ENCODE results near the gene EMC7.
"Not testable (repeated sequence)": the region's sequence is repeated elsewhere in the genome, so short reads cannot be mapped to it uniquely, and the experiment has no call there.

The EMC7 gene

DNA sequence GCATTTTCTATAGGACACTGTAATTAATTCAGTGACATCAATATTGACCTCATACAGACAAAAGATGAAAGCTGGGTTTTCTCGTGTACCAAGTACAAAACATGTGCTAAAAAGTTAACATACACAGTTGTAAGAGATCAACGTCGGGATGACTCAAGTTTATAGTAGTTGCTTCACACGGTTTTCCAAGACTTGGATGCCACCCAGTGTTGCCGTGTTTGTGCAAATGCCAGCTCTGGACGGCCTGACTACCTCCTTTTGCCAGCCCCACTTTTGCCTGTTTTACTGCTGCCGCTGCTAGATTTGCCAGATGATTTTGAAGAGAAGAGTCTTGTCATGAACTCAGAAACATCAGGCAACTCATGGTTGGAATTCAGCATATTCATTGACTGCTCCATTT is 17.6 kb downstream of the EMC7 start:
- DNase-seq = no peak

DNA sequence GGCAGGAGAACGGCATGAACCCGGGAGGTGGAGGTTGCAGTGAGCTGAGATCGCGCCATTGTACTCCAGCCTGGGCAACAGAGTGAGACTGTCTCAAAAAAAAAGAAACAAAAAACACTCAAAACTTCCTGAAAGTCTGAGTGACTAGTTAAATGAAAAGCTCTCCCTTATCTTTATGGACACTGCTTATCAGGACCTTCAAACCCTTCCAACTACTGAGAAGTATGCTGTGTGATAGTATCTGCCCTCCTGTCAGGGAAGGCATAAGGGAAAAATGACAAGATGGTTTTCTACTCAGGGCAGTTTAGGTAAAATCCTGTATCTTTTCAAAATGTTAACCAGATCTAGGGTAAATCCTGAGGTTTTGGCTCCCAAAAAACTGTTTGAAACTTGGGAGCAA is 21.8 kb downstream of the EMC7 start:
- DNase-seq = no peak

DNA sequence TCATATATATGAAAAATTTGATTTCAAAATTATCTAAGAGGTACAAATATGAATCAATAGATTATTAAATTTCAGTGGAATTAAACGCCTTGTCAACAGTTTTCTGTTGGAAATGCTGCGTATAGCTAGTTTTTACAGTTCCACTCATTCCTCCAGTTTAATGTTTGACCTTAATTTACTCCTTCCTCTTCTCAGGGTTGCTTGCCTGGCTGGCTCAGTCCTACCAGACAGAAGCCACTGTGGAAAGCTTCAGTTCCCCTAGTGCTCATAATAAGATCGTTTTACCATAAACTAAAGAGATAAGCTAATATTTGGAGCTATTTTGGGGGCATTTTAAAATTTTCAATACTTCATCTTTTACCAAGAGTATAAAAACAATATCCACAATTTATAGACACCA is 22.8 kb downstream of the EMC7 start:
- no peak for DNase-seq

DNA sequence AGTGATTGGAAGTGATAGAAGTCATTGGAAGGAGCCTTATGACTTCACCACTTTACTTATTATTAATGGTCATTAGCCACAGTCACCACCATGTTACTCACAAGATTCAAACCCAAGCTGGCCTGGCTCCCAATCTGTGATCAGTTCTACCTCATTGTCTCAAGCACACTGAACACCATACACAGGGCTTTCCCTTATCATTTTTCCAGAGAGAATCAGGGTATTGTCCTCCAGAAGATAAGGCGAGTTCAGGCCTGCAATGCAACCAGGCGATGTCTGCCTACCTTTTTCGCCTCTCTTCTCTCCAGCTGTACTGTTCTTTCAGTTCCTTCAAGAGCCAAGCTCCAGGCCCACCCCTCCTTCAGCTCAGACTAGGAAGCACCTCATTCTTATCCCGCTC is 24.9 kb downstream of the EMC7 start:
- no peak for DNase-seq

DNA sequence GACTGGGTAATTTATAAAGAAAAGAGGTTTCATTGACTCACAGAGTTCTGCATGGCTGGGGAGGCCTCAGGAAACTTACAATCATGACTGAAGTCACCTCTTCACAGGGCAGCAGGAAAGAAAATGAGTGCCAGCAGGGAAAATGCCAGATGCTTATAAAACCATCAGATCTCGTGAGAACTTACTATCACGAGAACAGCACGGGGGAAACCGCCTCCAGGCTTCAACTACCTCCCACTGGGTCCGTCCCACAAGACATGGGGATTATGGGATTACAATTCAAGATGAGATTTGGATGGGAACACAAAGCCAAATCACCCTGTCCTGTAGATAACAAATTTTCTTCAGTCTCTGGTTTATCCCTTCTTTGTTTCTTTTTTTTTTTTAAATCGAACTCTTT is 31.7 kb downstream of the EMC7 start:
- no peak for DNase-seq

DNA sequence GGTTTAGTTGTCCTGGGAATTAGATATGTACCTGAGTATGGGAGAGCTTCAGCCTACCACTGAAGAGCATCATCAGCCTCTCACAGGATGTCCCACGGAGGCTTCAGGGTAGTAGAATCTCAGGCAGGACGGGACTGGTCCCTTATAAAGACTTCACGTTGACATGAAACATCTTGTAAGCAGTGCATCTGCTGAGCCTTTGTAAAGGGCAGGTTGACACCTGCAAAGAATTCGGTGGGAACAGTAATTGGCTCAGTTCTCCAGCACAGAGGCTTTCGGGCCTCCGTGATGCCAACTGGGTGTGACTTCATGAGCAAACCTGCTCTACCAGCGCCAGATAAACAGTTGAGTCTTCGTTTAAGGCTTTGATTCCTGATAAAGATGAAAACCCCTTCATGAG is 35.7 kb downstream of the EMC7 start:
- no peak for DNase-seq

DNA sequence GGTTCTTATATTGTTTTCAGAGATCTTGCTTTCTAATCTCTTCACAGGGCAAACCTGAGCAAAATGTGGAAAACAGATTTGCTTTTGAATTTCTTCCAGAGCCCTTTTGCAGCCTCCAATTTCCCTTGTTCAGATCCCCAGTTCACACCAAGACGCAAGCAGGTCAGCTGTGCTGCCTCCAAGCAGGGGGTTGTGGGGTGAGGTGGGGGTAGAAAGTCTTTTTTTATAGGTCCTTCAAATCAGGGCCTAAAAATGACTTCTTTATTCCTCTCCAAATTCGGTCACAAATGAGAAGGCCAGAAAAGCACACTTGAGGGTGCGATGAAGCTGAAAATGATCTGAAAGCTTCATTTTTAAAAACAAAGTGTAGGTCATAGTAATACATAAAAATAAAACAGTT is 36.4 kb downstream of the EMC7 start:
- no peak for DNase-seq

DNA sequence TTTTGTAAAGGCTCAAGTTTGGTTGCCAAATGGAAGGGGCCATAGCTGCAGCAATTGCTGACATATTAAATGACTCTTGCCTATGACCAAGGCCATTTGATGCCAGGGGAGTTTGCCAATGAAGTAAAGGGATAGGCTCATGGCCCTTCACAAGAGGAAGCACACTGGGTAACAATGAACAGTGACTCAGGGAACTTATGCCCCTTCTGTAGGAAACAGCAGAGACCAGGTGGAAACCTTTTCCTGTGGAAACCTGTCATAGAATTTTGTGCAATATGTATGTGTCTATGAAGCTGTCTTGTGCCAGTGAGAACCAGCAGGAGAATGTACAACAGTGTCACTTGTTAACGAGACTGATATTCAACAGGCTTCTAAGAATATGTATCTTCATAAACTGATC is 37.2 kb downstream of the EMC7 start:
- DNase-seq = no peak

DNA sequence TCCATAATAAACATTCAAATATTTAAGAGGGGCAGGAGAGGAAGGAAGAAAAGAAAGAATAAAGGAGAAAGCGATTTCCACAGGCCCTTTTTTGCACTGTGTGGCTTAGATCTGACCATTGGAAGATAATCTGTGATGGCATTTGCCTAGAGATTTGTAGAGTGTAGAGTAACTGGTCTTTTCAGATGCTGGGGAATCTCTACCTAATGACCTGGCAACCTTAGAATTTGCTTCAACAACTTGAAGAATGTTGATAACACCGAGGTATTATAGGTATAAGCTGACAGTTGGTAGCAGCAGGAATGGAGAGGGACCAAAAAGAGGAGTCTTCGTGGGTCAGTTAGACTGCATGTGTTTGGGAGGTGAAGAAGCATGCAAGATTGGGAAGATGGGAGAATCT is 41.7 kb downstream of the EMC7 start:
- no peak for DNase-seq

DNA sequence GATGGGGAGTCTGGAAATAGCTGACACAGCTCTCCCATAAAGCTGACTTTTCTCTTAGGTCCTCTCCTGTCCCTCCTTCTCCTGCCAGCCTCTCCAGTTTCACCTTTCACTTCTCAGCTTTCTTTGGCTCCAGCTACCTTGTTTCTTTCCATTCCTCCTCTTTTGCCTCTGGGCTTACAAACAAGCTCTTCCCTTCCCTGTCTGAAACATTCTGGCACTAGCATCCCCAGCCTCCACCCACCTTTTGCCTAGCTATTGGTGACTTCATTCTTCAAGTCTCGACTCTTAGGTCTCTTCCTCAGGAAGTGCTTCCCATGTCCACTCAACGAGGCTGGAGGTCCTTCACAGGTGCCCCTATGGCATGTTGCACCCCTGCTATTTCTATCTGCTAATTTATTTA is 42.2 kb downstream of the EMC7 start:
- no peak for DNase-seq

DNA sequence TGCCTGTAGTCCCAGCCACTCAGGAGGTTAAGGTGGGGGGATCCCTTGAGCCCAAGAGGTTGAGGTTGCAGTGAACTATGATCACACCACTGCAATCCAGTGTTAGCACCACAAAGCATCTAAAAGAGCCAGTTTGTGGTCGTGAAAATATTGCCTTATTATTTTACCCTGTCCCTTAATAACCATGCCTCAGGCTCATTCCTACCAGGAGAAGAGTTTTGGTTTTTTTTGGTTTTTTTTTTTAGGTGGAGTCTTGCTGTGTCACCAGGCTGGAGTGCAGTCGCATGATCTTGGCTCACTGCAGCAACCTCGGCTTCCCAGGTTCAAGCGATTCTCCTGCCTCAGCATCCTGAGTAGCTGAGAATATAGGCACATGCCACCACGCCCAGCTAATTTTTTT is 44.8 kb downstream of the EMC7 start:
- no peak for DNase-seq

DNA sequence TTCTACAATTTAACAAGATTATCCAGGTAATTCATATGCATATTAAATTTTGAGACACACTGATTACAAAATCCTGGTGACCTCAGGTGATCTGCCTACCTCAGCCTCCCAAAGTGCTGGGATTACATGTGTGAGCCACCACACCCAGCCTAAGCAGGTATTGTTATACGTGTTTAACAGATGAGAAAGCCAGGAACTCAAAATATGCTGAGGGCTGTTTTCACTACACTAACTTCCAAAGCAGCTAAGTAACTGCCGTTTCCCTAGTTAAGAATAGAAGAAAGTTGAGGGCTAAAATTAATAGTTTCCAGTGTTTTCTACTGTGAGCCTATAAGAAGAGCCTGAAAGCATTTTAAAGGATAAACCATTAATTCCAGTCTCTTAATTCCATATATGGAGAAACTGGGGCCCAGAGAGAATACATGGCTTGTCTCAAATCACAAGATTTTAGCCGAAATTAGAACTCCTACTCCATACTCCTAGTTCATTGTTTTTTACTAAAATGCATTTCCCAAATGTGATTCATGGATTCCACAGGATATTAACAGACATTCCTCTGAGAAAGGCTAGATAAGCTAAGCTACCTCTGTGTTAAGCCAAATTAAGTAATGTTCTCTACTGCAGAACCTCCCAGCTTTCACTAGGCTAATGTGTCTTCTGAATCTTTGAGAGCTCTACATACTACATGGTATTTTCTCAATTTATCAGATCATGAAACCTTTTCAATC is 45.6 kb downstream of the EMC7 start:
- DNase-seq = no peak

DNA sequence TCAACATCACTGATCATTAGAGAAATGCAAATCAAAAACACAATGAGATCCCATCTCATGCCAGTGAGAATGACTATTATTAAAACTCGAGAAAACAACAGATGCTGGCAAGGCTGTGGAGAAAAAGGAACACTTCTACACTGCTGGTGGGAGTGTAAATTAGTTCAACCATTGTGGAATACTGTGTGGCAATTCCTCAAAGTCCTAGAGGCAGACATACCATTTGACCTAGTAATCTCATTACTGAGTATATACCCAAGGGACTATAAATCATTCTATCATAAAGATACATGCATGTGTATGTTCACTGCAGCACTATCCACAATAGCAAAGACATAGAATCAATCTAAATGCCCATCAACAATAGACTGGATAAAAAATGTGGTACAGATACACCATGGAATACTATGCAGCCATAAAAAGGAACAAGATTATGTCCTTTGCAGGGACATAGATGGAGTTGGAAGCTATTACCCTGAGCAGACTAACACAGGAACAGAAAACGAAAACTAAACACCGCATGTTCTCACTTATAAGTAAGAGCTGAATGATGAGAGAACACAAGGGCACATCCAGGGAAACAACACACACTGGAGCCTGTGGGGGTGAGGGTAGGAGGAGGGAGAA is 47.5 kb downstream of the EMC7 start:
- DNase-seq = no peak

DNA sequence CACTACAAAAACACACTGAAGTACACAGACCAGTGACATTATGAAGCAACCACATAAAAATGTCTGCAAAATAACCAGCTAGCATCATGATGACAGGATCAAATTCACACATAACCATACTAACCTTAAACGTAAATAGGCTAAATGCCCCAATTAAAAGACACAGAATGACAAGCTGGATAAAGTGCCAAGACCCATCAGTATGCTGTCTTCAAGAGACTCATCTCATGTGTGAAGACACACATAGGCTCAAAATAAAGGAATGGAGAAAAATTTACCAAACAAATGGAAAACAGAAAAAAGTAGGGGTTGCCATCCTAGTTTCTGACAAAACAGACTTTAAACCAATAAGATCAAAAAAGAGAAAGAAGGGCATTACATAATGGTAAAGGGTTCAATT is 51.3 kb downstream of the EMC7 start:
- not testable (repeated sequence) for DNase-seq

DNA sequence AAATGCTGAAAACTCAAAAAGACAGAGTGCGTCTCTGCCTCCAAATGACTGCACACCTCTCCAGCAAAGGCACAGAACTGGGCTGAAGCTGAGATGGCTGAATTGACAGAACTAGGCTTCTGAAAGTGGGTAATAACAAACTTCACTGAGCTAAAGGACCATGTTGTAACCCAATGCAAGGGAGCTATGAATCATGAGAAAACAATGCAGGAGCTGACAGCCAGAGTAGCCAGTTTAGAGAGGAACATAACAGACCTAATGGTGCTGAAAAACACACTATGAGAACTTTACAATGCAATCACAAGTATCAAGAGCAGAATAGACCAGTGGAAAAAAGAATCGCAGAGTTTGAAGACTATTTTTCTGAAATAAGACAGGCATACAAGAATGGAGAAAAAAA is 52.5 kb downstream of the EMC7 start:
- DNase-seq = no peak

DNA sequence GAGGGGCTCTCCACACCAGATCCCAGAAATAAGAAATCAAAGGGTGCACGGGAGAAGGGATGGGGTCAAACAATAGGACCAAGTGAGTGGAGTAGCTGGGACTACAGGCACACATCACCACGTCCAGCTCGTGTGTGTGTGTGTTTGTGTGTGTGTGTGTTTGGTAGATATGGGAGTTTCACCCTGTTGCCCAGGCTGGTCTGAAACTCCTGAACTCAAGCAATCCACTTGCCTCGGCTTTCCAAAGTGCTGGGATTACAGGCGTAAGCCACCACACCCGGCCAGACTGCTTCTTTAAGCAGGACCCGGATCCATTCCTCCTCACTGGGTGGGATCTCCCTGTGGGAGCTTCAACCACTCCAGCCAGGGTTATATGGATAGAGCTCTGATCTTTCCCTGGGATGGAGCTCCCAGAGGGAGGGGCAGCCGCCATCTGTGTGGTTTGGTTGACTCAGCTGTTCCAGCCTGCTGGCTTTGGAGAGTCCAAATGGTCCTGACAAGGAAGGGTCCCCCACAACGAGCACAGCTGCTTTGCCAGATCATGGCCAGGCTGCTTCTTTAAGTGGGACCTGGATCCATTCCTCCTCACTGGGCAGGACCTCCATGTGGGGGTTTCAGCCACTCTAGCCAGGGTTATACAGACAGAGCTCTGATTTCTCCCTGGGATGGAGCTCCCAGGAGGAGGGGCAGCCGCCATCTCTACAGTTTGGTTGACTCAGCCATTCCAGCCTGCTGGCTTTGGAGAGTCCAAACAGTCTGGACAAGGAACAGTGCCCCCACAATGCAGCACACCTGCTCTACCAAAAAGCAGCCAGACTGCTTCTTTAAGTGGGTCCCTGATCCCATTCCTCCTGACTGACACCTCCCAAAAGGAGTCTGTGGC is 53.5 kb downstream of the EMC7 start:
- DNase-seq = no peak

DNA sequence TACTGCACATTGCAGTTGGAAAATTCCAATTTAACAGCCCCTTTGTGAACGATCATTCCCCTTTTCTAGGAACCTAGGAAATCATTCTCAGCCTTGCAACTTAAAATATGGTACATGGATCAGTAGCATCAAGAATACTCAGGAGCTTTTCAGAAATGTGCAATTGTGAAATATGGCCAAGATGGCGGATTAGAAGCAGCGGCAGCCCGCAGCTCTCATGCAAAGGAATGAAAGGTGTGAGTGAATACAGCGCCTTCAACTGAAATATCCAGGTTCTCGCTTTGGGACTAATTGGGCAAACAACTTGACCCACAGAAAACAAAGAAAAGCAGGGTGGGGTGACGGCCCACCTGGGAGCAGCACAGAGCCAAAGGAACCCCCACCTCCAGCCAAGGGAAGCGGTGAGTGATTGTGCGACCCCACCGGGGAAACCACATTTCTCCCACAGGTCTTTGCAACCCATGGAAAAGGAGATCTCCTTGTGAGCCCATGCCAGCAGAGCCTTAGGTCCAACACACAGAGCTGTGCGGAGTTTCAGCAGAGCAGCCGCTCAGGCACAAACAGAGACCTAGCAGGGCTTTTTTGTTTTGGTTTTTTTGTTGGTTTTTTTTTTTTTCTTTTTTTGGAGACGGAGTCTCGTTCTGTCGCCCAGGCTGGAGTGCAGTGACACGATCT is 55.1 kb downstream of the EMC7 start:
- DNase-seq = no peak

DNA sequence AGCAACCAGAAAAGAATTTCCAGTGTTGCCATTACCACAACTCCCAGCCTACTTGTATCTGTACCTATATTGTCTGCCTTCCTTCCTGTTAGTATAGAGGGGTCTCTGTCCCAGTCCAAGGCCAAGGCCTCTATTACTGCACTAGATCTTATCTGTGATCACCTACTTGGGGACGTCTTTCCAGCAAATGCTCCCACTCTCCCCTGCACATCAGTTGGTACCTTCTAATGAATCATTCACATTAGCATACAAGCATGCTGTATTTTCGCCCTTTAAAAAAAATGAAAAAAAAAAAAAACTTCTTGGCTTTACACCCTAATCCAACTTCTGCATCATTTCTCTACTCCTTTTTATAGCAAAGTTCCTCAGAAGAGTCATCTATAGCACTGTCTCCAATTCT is 57.8 kb downstream of the EMC7 start:
- DNase-seq = no peak

DNA sequence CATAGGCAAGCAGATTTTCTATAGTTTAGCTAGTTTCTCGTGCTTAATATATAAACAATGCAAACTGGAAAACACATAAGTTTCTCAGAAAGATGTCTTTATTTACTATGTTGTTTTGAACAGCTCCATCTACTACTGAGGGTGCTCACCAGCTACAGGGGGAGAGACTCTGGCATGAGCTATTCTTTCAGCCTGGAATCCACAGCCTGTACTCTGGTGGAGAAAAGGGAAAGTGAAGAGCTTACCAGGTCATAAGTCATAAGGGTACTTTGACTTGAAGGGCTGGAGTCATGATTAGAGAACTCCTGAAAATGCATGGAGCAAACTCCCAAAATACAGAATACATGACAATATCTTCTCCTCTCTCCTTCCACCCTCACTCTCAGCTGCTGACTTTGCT is 58.3 kb downstream of the EMC7 start:
- DNase-seq = no peak

DNA sequence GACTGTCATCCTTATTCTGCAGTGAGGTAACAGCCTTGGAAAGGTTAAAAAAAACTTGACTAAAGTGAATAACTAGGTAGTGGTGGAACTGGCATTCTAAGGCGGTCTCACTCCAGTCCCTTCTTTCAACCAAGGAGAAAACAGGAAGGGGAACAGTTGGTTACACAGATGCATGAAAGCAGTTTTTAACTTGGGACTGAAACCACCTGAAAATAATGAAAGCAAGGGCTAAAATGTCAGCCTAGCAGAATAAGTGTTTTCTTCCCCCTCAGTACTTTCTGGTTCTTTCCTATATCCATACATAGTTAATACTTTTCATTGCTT is 61.9 kb downstream of the EMC7 start:
- no peak for DNase-seq

DNA sequence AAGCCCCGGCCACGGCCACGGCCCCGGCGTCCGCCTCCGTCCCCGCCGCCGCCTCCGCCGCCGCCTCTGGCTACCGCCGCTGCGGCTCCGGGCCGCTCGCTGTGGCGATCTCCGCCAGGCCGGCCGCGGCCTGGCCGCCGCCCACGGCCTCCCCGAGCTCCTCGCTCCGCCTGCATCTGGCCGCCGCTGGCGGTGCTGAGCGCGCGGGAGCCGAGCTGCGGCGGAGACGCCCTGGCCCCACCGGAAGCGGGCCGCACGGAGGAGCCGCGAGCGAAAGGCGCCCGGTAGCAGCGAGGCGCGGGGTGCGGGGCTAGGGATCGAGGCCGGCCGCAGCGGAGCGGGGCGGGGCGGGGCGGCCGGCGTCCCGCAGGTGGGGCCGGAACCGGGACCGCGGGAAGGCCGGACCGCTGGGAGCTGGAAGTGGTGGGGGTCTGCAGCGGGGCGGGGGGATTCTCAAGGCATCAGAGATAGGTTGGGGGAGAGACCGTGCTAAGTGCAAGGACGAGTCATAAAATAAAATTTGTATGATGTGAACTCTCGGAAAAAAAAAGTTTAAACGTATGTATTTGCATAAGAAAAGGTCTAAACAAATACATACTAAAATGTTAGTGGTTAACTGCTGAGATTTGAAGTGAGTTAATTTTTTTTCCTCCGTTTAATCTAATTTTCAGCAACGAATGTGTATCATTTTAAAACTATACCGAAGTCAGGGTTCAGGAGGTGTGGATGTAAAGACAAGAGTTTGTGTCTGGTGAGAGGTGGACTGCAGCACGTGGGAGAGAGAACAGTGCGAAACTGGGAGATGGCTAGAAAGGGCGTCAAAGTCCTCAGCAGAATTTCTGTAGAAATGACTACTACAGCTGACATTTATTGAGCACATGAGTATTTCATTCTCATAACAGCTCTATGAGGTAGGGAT is 62.5 kb downstream of the EMC7 start, which contains the start of gene AVEN:
AVEN (minus strand) TSS at position 334 of the 919 bp plus-strand sequence; CDS start at position 176, 158 bp downstream.
- DNase-seq = no peak
